Epithelial cell of umbilical artery (primary cell): ENCODE measurements around the gene DRD4. TPM values are rescaled to one million over a fixed set of nuclear protein-coding genes. Genes with fewer than 3 reads are reported as not detected.

Experiments used
- total RNA-seq: library from RNA; depleted of rRNA; stranded (reverse); fragments of >200 nt; gene quantifications from 2 replicates; pipeline ENCODE4 v1.2.3, GENCODE V29; 2014

The DRD4 gene
- not detected in 2 replicates for total RNA-seq

DNA sequence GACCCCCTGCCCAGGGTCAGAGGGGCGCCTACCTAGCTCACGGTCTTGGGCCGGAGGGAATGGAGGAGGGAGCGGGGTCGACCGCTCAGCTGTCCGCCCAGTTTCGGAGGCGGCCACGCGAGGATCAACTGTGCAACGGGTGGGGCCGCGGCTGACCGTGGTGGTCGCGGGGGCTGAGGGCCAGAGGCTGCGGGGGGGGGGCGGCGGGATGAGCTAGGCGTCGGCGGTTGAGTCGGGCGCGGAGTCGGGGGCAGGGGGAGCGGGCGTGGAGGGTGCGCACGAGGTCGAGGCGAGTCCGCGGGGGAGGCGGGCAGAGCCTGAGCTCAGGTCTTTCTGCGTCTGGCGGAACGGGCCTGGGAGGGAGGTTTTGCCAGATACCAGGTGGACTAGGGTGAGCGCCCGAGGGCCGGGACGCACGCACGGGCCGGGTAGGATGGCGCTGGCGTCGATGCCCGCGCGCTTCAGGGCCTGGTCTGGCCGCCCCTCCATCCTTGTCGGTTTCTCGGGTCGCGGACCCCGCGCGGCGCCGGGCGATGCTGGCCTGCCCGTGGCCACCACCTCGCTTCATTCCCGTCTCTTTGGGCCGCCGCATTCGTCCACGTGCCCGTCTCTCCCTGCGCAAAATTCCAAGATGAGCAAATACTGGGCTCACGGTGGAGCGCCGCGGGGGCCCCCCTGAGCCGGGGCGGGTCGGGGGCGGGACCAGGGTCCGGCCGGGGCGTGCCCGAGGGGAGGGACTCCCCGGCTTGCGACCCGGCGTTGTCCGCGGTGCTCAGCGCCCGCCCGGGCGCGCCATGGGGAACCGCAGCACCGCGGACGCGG lies at the start of gene DRD4:
TSS of gene DRD4 (plus strand) at position 759 of the 822 bp plus-strand sequence. CDS start at position 795, 36 bp downstream.

DNA sequence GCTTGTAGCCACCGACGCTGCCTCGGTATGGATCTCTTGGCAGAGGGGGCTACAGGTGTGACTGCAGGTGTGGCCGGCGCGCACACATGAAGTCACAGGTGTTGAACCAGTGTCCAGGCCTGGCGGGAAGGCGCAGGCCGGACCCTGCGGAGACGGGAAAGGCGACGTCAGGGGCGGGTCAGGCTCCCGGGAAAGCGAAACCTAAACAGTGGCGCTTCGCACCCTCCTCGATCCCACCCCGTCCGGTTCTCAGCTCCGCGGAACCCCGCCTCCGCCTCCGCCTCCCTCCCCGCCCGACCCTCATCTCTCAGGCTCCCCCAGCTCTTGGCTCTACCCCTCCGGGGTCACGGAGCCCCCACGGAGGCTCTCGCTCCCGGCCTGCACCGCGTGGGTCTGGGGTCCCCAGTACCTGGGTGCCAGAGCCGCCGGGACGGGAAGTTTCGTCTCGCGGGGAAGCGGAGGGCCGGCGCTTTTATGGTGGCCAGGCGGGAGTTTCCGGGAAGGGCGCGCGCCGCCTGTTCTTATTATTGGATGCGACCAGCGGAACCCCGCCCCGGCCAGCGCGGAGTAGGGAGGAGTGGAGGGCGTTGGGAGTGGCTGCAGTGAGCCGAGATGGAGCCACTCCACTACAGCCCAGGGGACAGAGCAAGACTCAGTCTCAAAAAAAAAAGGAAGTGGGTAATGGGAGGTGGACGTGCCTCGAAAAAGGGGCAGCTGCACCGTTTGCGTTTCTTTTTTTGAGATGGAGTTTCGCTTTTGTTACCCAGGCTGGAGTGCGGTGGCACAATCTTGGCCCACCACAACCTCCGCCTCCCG lies 21.4 kb upstream of the DRD4 start, which contains the start of gene IRF7:
TSS of gene IRF7 (minus strand) at position 447 of the 816 bp plus-strand sequence. CDS start 586 bp downstream, outside the sequence.

DNA sequence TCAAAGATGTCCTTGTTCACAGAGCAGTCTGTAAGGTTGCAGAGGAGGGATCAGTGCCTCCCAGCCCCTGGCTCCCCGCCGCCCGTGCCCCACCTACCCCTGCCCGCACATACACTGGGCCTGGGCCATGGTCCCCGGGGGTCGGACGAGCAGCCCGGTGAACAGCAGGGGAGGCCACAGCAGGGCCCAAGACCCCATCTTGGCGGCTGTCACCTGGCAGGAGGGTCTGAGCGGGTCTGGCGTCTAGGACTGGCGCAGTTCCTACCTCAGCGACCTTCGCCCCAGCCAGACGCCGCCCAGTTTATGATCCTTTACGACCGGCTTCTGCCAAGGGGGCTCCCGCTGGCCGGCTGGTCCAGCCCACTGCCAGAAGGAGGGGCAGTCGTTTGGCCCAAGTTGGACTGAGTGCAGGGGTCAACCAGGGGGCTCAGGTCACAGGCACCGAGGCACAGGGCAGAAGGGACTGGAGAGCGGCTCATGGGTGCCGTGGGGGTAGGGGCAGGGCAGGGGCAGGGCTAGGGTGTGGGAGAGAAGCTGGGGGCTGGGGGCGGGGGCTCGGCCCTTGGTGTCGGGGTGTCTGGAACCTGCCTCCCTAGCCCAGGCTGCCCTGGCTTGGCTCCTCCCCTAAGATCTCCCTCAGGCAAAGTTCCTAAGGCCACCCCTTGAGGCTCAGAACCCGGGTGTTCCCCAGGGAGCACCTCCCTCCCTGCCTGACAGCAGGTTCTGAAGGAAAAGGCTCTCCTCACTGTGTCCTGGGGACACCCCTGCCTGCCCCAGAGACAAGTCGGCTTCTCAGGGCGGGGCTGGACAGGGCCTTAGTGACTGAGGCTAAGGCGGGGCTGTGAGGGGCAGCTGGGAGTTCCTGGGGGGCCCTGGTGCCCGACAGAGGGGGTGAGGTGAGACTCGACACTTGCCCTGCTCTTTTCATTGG lies 12.1 kb upstream of the DRD4 start, which contains the start of gene CDHR5:
TSS of gene CDHR5 (minus strand) at position 251 of the 931 bp plus-strand sequence. CDS start at position 198, 53 bp downstream.

DNA sequence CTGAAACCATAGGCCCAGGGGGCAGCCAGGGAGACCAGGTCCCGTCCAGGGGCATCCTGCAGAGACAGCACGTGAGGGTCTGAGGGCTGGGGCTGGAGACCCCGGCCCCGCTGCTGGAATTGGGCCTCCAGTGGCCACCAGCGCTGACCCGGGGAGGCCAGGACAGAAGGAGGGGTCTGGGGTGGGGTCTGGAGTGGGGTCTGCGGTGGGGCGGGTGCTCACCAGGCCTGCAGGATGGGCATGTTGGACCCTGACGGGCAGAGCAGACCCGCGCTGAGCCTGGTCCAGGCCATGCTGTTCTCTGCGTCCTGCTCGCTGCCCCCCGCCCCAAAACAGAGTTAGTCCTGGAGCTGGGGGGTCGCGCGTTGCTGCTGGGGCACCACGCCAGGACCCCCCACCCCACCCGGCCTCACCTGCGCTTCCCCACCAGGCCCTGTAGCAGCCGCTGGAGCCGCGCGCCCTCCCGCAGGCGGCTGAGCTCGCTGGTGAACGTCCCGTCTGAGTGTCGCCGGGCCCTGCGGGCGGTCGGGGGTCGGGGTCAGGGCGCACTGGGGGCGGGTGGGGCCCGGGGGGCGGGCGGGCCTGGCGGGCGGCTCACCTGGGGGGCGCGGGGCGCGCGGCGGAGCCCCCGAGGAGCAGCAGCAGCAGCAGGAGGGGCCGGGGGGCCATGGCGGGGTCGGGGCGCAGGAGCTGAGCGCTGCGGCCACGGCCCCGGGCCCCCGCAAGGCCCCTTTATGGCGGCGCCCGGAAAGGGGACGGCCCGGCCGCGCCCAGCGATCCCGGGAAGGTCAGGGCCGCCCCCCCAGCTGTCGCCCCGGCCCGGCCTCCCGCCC lies 10.4 kb upstream of the DRD4 start, which contains the start of gene SCT:
TSS of gene SCT (minus strand) at position 707 of the 833 bp plus-strand sequence. CDS start at position 669, 38 bp downstream.

Other genes starting within 250 kb of the DRD4 start
- 0.15 and 0.32 TPM in 2 replicates for gene PKP3, start 243.1 kb upstream of the DRD4 start, total RNA-seq
- 28.1 and 43.2 TPM in 2 replicates for gene SIGIRR, start 222.3 kb upstream of the DRD4 start, total RNA-seq
- gene ANO9, start 195.3 kb upstream of the DRD4 start, total RNA-seq, result not detected in 2 replicates
- gene PTDSS2, start 187.0 kb upstream of the DRD4 start, total RNA-seq, result 29.9 and 30.2 TPM in 2 replicates
- 167 and 236 TPM in 2 replicates for gene RNH1, start 130.0 kb upstream of the DRD4 start, total RNA-seq
- 43.0 and 67.2 TPM in 2 replicates for gene HRAS, start 101.7 kb upstream of the DRD4 start, total RNA-seq
- gene LRRC56, start 99.7 kb upstream of the DRD4 start, total RNA-seq, result 0.30 and 0.32 TPM in 2 replicates
- 0.30 and 0.65 TPM in 2 replicates for gene LMNTD2, start 76.5 kb upstream of the DRD4 start, total RNA-seq
- gene RASSF7, start 76.3 kb upstream of the DRD4 start, total RNA-seq, result 10.2 and 14.3 TPM in 2 replicates
- gene PHRF1, start 60.8 kb upstream of the DRD4 start, total RNA-seq, result 24.5 and 26.0 TPM in 2 replicates
- gene IRF7, start 21.3 kb upstream of the DRD4 start, total RNA-seq, result 11.0 and 71.6 TPM in 2 replicates
- gene CDHR5, start 12.3 kb upstream of the DRD4 start, total RNA-seq, result not detected in 2 replicates
- not detected in 2 replicates for gene SCT, start 10.1 kb upstream of the DRD4 start, total RNA-seq
- gene DEAF1, start 58.0 kb downstream of the DRD4 start, total RNA-seq, result 34.8 and 38.7 TPM in 2 replicates
- gene TMEM80, start 58.5 kb downstream of the DRD4 start, total RNA-seq, result 7.8 and 11.7 TPM in 2 replicates
- gene EPS8L2, start 69.0 kb downstream of the DRD4 start, total RNA-seq, result 2.3 and 2.9 TPM in 2 replicates
- 200 and 226 TPM in 2 replicates for gene TALDO1, start 110.2 kb downstream of the DRD4 start, total RNA-seq
- gene GATD1, start 140.2 kb downstream of the DRD4 start, total RNA-seq, result 16.9 and 23.3 TPM in 2 replicates
- 0.32 TPM in 1 of 2 replicates, not detected in the other for gene CEND1, start 152.8 kb downstream of the DRD4 start, total RNA-seq
- 5.3 and 9.4 TPM in 2 replicates for gene SLC25A22, start 161.0 kb downstream of the DRD4 start, total RNA-seq
- gene PIDD1, start 168.0 kb downstream of the DRD4 start, total RNA-seq, result 6.5 and 6.8 TPM in 2 replicates
- gene RPLP2, start 172.7 kb downstream of the DRD4 start, total RNA-seq, result 71.0 and 255 TPM in 2 replicates
- 15.2 and 16.2 TPM in 2 replicates for gene PNPLA2, start 181.6 kb downstream of the DRD4 start, total RNA-seq
- 6.5 and 9.6 TPM in 2 replicates for gene CRACR2B, start 190.7 kb downstream of the DRD4 start, total RNA-seq
- gene CD151, start 195.7 kb downstream of the DRD4 start, total RNA-seq, result 523 and 570 TPM in 2 replicates
- 25.2 and 71.8 TPM in 2 replicates for gene POLR2L, start 205.3 kb downstream of the DRD4 start, total RNA-seq
- gene TSPAN4, start 205.6 kb downstream of the DRD4 start, total RNA-seq, result 76.0 and 116 TPM in 2 replicates